Measurements from ENCODE around the gene RGS12. TPM values are rescaled to one million over a fixed set of nuclear protein-coding genes. Genes with fewer than 3 reads are reported as not detected.
A peak's percentile ranks its signal among the peaks of the same experiment; 100 is the strongest.
"Not testable (repeated sequence)": the region's sequence is repeated elsewhere in the genome, so short reads cannot be mapped to it uniquely, and the experiment has no call there.

RGS12 gene
- total RNA-seq, 4 donors from 2014 or later = 22.2 to 33.3 (median 28.5) TPM

- no peak for TF ChIP-seq CTCF (IDR thresholded peaks at IDR 0.05)
- no peak for TF ChIP-seq POLR2A (IDR thresholded peaks at IDR 0.05)
- TF ChIP-seq EP300 (IDR thresholded peaks at IDR 0.05) = no peak
- 91 to 92% methylated on average over 8 of the region's 8 CpGs for WGBS, 2 donors
- H3K27me3 ChIP-seq = no peaks in the 10 kb centered on the region
- H3K4me3 ChIP-seq = no peak overlapping the region
- DNase-seq (ENCODE audit: low spot score in 2 of 2) = no peak
- peaks cover 0 to 7% (median 0%) of the 10 kb centered on the region in 3 donors for H3K36me3 ChIP-seq
- peaks cover 0 to 20% (median 0%) of the 10 kb centered on the region in 4 donors for H3K9me3 ChIP-seq
- H3K4me1 ChIP-seq = peaks cover 0 to 42% (median 11%) of the 10 kb centered on the region in 4 donors
- H3K27ac ChIP-seq = no peak overlapping the region
Observed at GRCh38 chr4:3296651-3297050, 3.8 kb downstream of the RGS12 start.

DNA sequence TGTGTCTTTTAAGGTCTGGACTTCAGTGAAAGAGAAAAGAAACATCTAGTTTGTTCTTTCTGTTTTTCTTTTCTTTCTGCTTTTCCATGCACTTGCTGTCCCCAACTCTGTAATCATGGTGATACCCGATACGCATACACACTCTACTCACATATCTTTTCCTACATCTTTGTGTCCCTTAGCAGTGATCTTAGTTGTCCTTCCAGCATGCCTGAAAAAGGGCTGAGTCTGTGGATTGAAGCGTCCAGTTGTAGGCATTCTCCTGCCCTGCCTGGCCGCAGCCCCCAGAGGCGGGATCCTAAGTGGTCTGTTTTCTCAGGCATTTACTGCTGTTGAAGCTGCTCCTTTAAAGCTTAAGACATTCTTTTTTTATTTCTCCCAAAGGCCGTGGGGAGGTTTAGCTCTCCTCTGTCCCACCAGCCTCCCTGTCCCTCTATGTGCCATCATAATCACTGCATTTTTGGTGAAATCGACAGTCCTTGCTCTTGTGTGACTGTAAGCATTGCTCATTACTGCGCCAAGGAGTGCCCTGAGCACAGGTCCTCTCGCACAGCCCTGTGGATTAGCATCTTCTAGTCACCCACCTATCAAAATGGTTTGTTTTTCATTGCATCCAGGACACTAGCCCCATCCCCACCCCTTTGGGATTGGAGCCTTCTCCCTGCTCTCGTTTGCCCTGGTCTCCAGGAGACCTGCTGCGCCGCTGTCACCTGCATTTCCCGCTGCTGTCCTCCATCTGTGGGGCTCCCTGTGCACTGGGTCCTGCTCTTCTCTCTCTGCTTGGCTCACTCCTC is 4.4 kb downstream of the RGS12 start:
- TF ChIP-seq POLR2A (IDR thresholded peaks at IDR 0.05) = no peak
- no peak for TF ChIP-seq CTCF (IDR thresholded peaks at IDR 0.05)
- no peak for TF ChIP-seq EP300 (IDR thresholded peaks at IDR 0.05)
- peaks cover 0 to 45% (median 14%) of the 10 kb centered on the region in 4 donors for H3K4me1 ChIP-seq
- 85 to 94% methylated on average over 13 of the region's 13 CpGs for WGBS, 2 donors
- no peaks in the 10 kb centered on the region for H3K27me3 ChIP-seq
- no peak overlapping the region for H3K27ac ChIP-seq
- H3K36me3 ChIP-seq = peaks cover 0 to 7% (median 0%) of the 10 kb centered on the region in 3 donors
- H3K4me3 ChIP-seq = no peak overlapping the region
- peaks cover 0 to 20% (median 0%) of the 10 kb centered on the region in 4 donors for H3K9me3 ChIP-seq
- DNase-seq (ENCODE audit: low spot score in 2 of 2) = no peak

- WGBS, 2 donors = 51 to 55% methylated on average over 9 of the region's 9 CpGs
- Histone ChIP-seq H3K36me3 (peaks cover 0 to 7% (median 0%) of the 10 kb centered on the region in 3 donors), H3K4me3 (no peak overlapping the region), H3K4me1 (peaks cover 0 to 56% (median 20%) of the 10 kb centered on the region in 4 donors), H3K9me3 (peaks cover 0 to 20% (median 0%) of the 10 kb centered on the region in 4 donors), H3K27me3 (no peaks in the 10 kb centered on the region), H3K27ac (peak overlapping the region in 2 of 4 donors; percentile 22 to 50)
- no peak for DNase-seq (ENCODE audit: low spot score in 2 of 2)
- TF ChIP-seq EP300 (IDR thresholded peaks at IDR 0.05) (no peak), CTCF (IDR thresholded peaks at IDR 0.05) (no peak), POLR2A (IDR thresholded peaks at IDR 0.05) (no peak)
Observed at GRCh38 chr4:3299122-3299975, 6.5 kb downstream of the RGS12 start.

- peak overlapping the region in 1 of 4 donors; percentile 34 for H3K27ac ChIP-seq
- peaks cover 0 to 20% (median 0%) of the 10 kb centered on the region in 4 donors for H3K9me3 ChIP-seq
- peaks cover 0 to 62% (median 24%) of the 10 kb centered on the region in 4 donors for H3K4me1 ChIP-seq
- no peak for DNase-seq (ENCODE audit: low spot score in 2 of 2)
- WGBS, 2 donors = 82 to 85% methylated on average over 14 of the region's 19 CpGs
- no peaks in the 10 kb centered on the region for H3K27me3 ChIP-seq
- no peak for TF ChIP-seq CTCF (IDR thresholded peaks at IDR 0.05)
- TF ChIP-seq POLR2A (IDR thresholded peaks at IDR 0.05) = no peak
- TF ChIP-seq EP300 (IDR thresholded peaks at IDR 0.05) = no peak
- H3K36me3 ChIP-seq = peaks cover 0 to 7% (median 0%) of the 10 kb centered on the region in 3 donors
- H3K4me3 ChIP-seq = no peak overlapping the region
Observed at GRCh38 chr4:3299976-3300671, 7.3 kb downstream of the RGS12 start.

DNA sequence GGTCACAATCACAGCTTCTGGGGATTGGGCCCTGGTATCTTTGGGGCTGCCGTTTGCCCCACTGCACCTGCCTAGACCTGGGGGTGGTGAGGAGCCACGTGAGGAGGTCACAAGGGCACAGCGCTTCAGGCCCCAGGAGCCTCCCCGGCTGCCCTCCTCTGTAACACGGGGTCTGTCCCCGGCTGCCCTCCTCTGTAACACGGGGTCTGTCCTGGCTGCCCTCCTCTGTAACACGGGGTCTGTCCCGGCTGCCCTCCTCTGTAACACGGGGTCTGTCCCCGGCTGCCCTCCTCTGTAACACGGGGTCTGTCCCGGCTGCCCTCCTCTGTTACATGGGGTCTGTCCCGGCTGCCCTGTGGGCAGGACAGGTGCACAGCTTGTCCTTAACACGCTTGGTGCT is 8.1 kb downstream of the RGS12 start:
- not testable (repeated sequence) for H3K4me3 ChIP-seq; H3K36me3 ChIP-seq; DNase-seq (ENCODE audit: low spot score in 2 of 2); H3K27me3 ChIP-seq
- WGBS, 2 donors = 85 to 91% methylated on average over 11 to 15 of the region's 15 CpGs
- Histone ChIP-seq H3K27ac (peak overlapping the region in 1 of 4 donors; percentile 87), H3K9me3 (peaks cover 0 to 16% (median 0%) of the 10 kb centered on the region in 4 donors), H3K4me1 (peaks cover 0 to 70% (median 32%) of the 10 kb centered on the region in 4 donors)

All from tibial nerve (tissue), 4 donors.